ENCODE results near the gene ANO10.

ANO10 gene

DNA sequence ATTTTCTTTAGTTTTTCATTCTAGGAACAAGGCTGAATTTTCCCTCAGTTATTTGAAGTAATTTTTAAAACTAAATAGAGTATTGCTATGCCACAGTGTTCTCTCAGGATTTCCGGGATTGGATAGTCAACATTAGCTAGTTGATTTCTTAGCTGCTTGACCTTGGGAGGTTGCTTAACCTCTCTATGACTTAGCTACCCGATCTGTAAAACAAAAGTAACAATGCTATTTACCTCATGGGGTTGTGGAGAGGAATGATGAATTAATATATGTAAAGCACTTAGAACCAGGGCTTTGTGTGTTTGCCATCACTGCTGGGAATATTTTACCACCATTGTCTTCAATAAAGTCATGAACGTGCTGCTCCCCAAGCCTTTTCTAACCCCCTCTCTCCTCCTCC, 278.0 kb downstream of the ANO10 start:
- Histone ChIP-seq H3K18ac (ENCODE audit: low read length) (no peak overlapping the region), H4K5ac (ENCODE audit: low read length) (no peak overlapping the region), H3K4me2 (ENCODE audit: low read length) (no peak overlapping the region), H2BK120ac (ENCODE audit: low read depth, low read length) (no peak overlapping the region), H4K8ac (ENCODE audit: low read depth, low read length) (no peak overlapping the region), H3K4ac (ENCODE audit: low read depth, low read length) (no peak overlapping the region), H3K79me2 (ENCODE audit: control insufficient read depth, insufficient read depth, low read length) (no peaks in the 10 kb centered on the region), H3K27ac (ENCODE audit: low read depth, low read length) (no peak overlapping the region), H3K4me1 (ENCODE audit: control insufficient read depth, low read depth, low read length) (no peaks in the 10 kb centered on the region), H3K56ac (ENCODE audit: low read length) (no peak overlapping the region), H2BK15ac (replicated peaks; ENCODE audit: low read depth) (no peak overlapping the region), H3K23ac (ENCODE audit: low read length) (no peak overlapping the region), H3K4me3 (ENCODE audit: low read length) (no peak overlapping the region), H2BK5ac (ENCODE audit: low read length) (no peak overlapping the region), H2AK5ac (ENCODE audit: low read length) (no peak overlapping the region), H3K79me1 (ENCODE audit: low read length) (no peaks in the 10 kb centered on the region), H3K27me3 (ENCODE audit: insufficient read depth, low read length, poor library complexity) (no peaks in the 10 kb centered on the region), H3K36me3 (ENCODE audit: control insufficient read depth, insufficient read depth, low read length) (no peaks in the 10 kb centered on the region), H3K9ac (ENCODE audit: low read length) (no peak overlapping the region)
- no peak for DNase-seq
- no CpG with 5 or more reads among the region's 3 CpGs for WGBS (ENCODE audit: extremely low coverage, insufficient coverage, low lambda C conversion rate)

DNA sequence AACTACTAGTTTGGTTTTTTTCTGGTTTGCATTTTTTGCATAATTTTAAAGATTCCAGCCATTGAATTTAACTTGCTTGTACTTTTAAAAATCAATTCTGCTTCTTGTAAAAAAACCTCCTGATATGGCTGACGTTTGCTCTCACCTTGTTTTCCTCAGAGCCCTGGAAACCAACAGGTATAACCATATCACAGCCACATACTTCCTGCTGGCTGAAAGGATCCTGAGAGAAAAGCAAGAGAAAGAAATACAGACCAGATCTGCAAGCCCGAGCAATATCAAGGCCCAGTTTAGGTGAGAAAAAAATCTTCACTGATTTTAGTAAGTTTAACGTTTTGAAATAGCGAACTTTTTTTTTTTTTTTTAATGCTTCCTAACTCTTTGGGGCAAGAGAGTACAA, 278.6 kb downstream of the ANO10 start:
- Histone ChIP-seq H3K23ac (ENCODE audit: low read length) (no peak overlapping the region), H4K5ac (ENCODE audit: low read length) (no peak overlapping the region), H3K56ac (ENCODE audit: low read length) (no peak overlapping the region), H3K4me3 (ENCODE audit: low read length) (no peak overlapping the region), H3K9ac (ENCODE audit: low read length) (no peak overlapping the region), H3K4ac (ENCODE audit: low read depth, low read length) (no peak overlapping the region), H3K79me2 (ENCODE audit: control insufficient read depth, insufficient read depth, low read length) (no peaks in the 10 kb centered on the region), H3K79me1 (ENCODE audit: low read length) (no peaks in the 10 kb centered on the region), H3K4me1 (ENCODE audit: control insufficient read depth, low read depth, low read length) (no peaks in the 10 kb centered on the region), H3K4me2 (ENCODE audit: low read length) (no peak overlapping the region), H2AK5ac (ENCODE audit: low read length) (no peak overlapping the region), H3K36me3 (ENCODE audit: control insufficient read depth, insufficient read depth, low read length) (no peaks in the 10 kb centered on the region), H2BK5ac (ENCODE audit: low read length) (no peak overlapping the region), H4K8ac (ENCODE audit: low read depth, low read length) (no peak overlapping the region), H2BK120ac (ENCODE audit: low read depth, low read length) (no peak overlapping the region), H3K27ac (ENCODE audit: low read depth, low read length) (no peak overlapping the region), H3K18ac (ENCODE audit: low read length) (no peak overlapping the region), H3K27me3 (ENCODE audit: insufficient read depth, low read length, poor library complexity) (no peaks in the 10 kb centered on the region), H2BK15ac (replicated peaks; ENCODE audit: low read depth) (no peak overlapping the region)
- no CpG with 5 or more reads among the region's 4 CpGs for WGBS (ENCODE audit: extremely low coverage, insufficient coverage, low lambda C conversion rate)
- DNase-seq, result no peak

DNA sequence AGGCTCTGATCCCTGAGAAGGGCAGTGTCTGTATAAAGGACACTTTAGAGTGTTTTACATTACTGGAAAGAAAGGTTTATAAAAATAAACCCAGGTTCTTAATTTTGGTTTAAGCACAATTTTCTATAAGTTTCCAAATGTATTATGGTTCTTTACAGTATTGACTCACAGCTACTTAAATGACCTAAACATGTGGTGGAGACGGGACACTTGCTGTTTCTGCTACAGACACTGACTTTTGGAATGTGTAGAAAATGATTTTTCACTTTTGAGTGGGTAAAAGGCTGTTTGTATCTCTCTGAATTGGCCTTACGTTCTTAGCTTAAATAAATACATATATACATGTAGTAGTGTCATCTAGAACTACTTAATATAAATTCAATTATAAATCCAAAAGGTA, 280.0 kb downstream of the ANO10 start:
- Histone ChIP-seq H3K4me1 (ENCODE audit: control insufficient read depth, low read depth, low read length) (no peaks in the 10 kb centered on the region), H3K4me3 (ENCODE audit: low read length) (no peak overlapping the region), H4K8ac (ENCODE audit: low read depth, low read length) (no peak overlapping the region), H4K5ac (ENCODE audit: low read length) (no peak overlapping the region), H2BK15ac (replicated peaks; ENCODE audit: low read depth) (no peak overlapping the region), H3K79me1 (ENCODE audit: low read length) (no peaks in the 10 kb centered on the region), H3K23ac (ENCODE audit: low read length) (no peak overlapping the region), H3K79me2 (ENCODE audit: control insufficient read depth, insufficient read depth, low read length) (no peaks in the 10 kb centered on the region), H3K4me2 (ENCODE audit: low read length) (no peak overlapping the region), H3K4ac (ENCODE audit: low read depth, low read length) (no peak overlapping the region), H3K9ac (ENCODE audit: low read length) (no peak overlapping the region), H3K27ac (ENCODE audit: low read depth, low read length) (no peak overlapping the region), H2BK120ac (ENCODE audit: low read depth, low read length) (no peak overlapping the region), H2BK5ac (ENCODE audit: low read length) (no peak overlapping the region), H3K18ac (ENCODE audit: low read length) (no peak overlapping the region), H3K36me3 (ENCODE audit: control insufficient read depth, insufficient read depth, low read length) (no peaks in the 10 kb centered on the region), H2AK5ac (ENCODE audit: low read length) (no peak overlapping the region), H3K56ac (ENCODE audit: low read length) (no peak overlapping the region), H3K27me3 (ENCODE audit: insufficient read depth, low read length, poor library complexity) (no peaks in the 10 kb centered on the region)
- WGBS (ENCODE audit: extremely low coverage, insufficient coverage, low lambda C conversion rate), result no CpG with 5 or more reads among the region's 2 CpGs
- DNase-seq, result no peak

- H3K4me3 ChIP-seq (ENCODE audit: low read length), result no peak overlapping the region
- no peak overlapping the region for H2BK5ac ChIP-seq (ENCODE audit: low read length)
- no peaks in the 10 kb centered on the region for H3K79me2 ChIP-seq (ENCODE audit: control insufficient read depth, insufficient read depth, low read length)
- no peaks in the 10 kb centered on the region for H3K4me1 ChIP-seq (ENCODE audit: control insufficient read depth, low read depth, low read length)
- no peak overlapping the region for H3K18ac ChIP-seq (ENCODE audit: low read length)
- H2BK15ac ChIP-seq (replicated peaks; ENCODE audit: low read depth), result no peak overlapping the region
- H2AK5ac ChIP-seq (ENCODE audit: low read length), result no peak overlapping the region
- H3K56ac ChIP-seq (ENCODE audit: low read length), result no peak overlapping the region
- H3K27me3 ChIP-seq (ENCODE audit: insufficient read depth, low read length, poor library complexity), result no peaks in the 10 kb centered on the region
- H3K27ac ChIP-seq (ENCODE audit: low read depth, low read length), result no peak overlapping the region
- no peak overlapping the region for H3K4ac ChIP-seq (ENCODE audit: low read depth, low read length)
- H4K5ac ChIP-seq (ENCODE audit: low read length), result no peak overlapping the region
- no peak for DNase-seq
- no CpG with 5 or more reads among the region's 7 CpGs for WGBS (ENCODE audit: extremely low coverage, insufficient coverage, low lambda C conversion rate)
- H4K8ac ChIP-seq (ENCODE audit: low read depth, low read length), result no peak overlapping the region
- no peak overlapping the region for H3K23ac ChIP-seq (ENCODE audit: low read length)
- no peaks in the 10 kb centered on the region for H3K36me3 ChIP-seq (ENCODE audit: control insufficient read depth, insufficient read depth, low read length)
- H3K9ac ChIP-seq (ENCODE audit: low read length), result no peak overlapping the region
- no peaks in the 10 kb centered on the region for H3K79me1 ChIP-seq (ENCODE audit: low read length)
- H3K4me2 ChIP-seq (ENCODE audit: low read length), result no peak overlapping the region
- no peak overlapping the region for H2BK120ac ChIP-seq (ENCODE audit: low read depth, low read length)
These were observed 281.4 kb downstream of the ANO10 start for GRCh38 chr3:43340403-43340802.

GRCh38 chr3:43338295-43338694, 283.5 kb downstream of the ANO10 start:
- Histone ChIP-seq H2BK15ac (replicated peaks; ENCODE audit: low read depth) (no peak overlapping the region), H4K8ac (ENCODE audit: low read depth, low read length) (no peak overlapping the region), H3K18ac (ENCODE audit: low read length) (no peak overlapping the region), H3K79me1 (ENCODE audit: low read length) (no peaks in the 10 kb centered on the region), H3K4me3 (ENCODE audit: low read length) (no peak overlapping the region), H3K36me3 (ENCODE audit: control insufficient read depth, insufficient read depth, low read length) (no peaks in the 10 kb centered on the region), H2BK5ac (ENCODE audit: low read length) (no peak overlapping the region), H3K27ac (ENCODE audit: low read depth, low read length) (no peak overlapping the region), H2AK5ac (ENCODE audit: low read length) (no peak overlapping the region), H3K56ac (ENCODE audit: low read length) (no peak overlapping the region), H3K27me3 (ENCODE audit: insufficient read depth, low read length, poor library complexity) (no peaks in the 10 kb centered on the region), H2BK120ac (ENCODE audit: low read depth, low read length) (no peak overlapping the region), H3K4me1 (ENCODE audit: control insufficient read depth, low read depth, low read length) (no peaks in the 10 kb centered on the region), H4K5ac (ENCODE audit: low read length) (no peak overlapping the region), H3K4me2 (ENCODE audit: low read length) (no peak overlapping the region), H3K23ac (ENCODE audit: low read length) (no peak overlapping the region), H3K4ac (ENCODE audit: low read depth, low read length) (no peak overlapping the region), H3K9ac (ENCODE audit: low read length) (no peak overlapping the region), H3K79me2 (ENCODE audit: control insufficient read depth, insufficient read depth, low read length) (no peaks in the 10 kb centered on the region)
- DNase-seq, result peak; percentile 22
- no CpG with 5 or more reads among the region's 2 CpGs for WGBS (ENCODE audit: extremely low coverage, insufficient coverage, low lambda C conversion rate)

- Histone ChIP-seq H3K18ac (ENCODE audit: low read length) (no peak overlapping the region), H3K9ac (ENCODE audit: low read length) (no peak overlapping the region), H2BK120ac (ENCODE audit: low read depth, low read length) (no peak overlapping the region), H2BK15ac (replicated peaks; ENCODE audit: low read depth) (no peak overlapping the region), H4K5ac (ENCODE audit: low read length) (no peak overlapping the region), H4K8ac (ENCODE audit: low read depth, low read length) (no peak overlapping the region), H3K56ac (ENCODE audit: low read length) (no peak overlapping the region), H2AK5ac (ENCODE audit: low read length) (no peak overlapping the region), H3K4me1 (ENCODE audit: control insufficient read depth, low read depth, low read length) (no peaks in the 10 kb centered on the region), H3K4me3 (ENCODE audit: low read length) (no peak overlapping the region), H3K36me3 (ENCODE audit: control insufficient read depth, insufficient read depth, low read length) (no peaks in the 10 kb centered on the region), H3K4me2 (ENCODE audit: low read length) (no peak overlapping the region), H3K27ac (ENCODE audit: low read depth, low read length) (no peak overlapping the region), H2BK5ac (ENCODE audit: low read length) (no peak overlapping the region), H3K79me1 (ENCODE audit: low read length) (no peaks in the 10 kb centered on the region), H3K27me3 (ENCODE audit: insufficient read depth, low read length, poor library complexity) (no peaks in the 10 kb centered on the region), H3K4ac (ENCODE audit: low read depth, low read length) (no peak overlapping the region), H3K23ac (ENCODE audit: low read length) (no peak overlapping the region), H3K79me2 (ENCODE audit: control insufficient read depth, insufficient read depth, low read length) (no peaks in the 10 kb centered on the region)
- DNase-seq, result no peak
- no CpG with 5 or more reads among the region's 1 CpG for WGBS (ENCODE audit: extremely low coverage, insufficient coverage, low lambda C conversion rate)
These were observed 286.0 kb downstream of the ANO10 start for GRCh38 chr3:43335799-43336198.
